SU-DHL-6 (cell line): ENCODE results near the gene EXOC6.

Source experiments
- EZH2phosphoT487 ChIP-seq: fragments of 200-600 bp; sonication (generic), shearing (Covaris generic); conservative IDR thresholded peaks from 2 replicates; pipeline ENCODE4 v1.6.1; 2018; ENCODE audit warnings: mild to moderate bottlenecking, antibody characterized with exemption, low read length, moderate library complexity, mixed read lengths
- TF ChIP-seq, protein P1 (sequence below): fragments of 200-600 bp; sonication (generic); IDR thresholded peaks from one replicate; pipeline ENCODE4 v1.5.1; 2017; ENCODE audit warnings: antibody characterized with exemption, mild to moderate bottlenecking, low read length, moderate library complexity; ENCODE audit not compliant: insufficient read depth, poor library complexity, severe bottlenecking

DNA sequence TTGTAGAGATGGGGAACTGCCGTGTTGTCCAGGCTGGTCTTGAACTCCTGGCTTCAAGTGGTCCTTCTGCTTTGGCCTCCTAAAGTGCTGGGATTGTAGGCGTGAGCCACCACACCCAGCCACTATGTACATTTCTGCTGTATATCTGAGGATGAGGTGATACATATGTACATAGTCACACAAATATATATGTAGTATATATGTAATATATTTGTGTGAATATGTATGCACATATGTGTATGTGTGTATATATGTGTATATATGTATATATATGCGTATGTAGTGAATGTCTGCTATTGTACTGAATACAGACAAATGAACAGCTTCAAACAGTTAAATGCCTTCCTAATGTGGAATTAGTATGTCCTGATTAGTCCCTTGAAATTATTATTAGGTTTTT is 70.3 kb downstream of the EXOC6 start:
- TF ChIP-seq, protein P1, sequence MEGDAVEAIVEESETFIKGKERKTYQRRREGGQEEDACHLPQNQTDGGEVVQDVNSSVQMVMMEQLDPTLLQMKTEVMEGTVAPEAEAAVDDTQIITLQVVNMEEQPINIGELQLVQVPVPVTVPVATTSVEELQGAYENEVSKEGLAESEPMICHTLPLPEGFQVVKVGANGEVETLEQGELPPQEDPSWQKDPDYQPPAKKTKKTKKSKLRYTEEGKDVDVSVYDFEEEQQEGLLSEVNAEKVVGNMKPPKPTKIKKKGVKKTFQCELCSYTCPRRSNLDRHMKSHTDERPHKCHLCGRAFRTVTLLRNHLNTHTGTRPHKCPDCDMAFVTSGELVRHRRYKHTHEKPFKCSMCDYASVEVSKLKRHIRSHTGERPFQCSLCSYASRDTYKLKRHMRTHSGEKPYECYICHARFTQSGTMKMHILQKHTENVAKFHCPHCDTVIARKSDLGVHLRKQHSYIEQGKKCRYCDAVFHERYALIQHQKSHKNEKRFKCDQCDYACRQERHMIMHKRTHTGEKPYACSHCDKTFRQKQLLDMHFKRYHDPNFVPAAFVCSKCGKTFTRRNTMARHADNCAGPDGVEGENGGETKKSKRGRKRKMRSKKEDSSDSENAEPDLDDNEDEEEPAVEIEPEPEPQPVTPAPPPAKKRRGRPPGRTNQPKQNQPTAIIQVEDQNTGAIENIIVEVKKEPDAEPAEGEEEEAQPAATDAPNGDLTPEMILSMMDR = no peak
- no peak for TF ChIP-seq EZH2phosphoT487
